GM20000 (cell line): ENCODE data around the gene C1GALT1.

ENCODE experiments used
- DNase-seq: peaks from one replicate; pipeline ENCODE4 v3.0.0; 2012; ENCODE audit warnings: low spot score
- CTCF ChIP-seq: IDR thresholded peaks from 2 replicates; pipeline ENCODE4 v1.5.1; 2012; ENCODE audit warnings: mild to moderate bottlenecking, control low read depth; ENCODE audit errors: extremely low read depth, missing control alignments

The C1GALT1 gene

GRCh38 chr7:7223250-7223649 lies 40.9 kb downstream of the C1GALT1 start:
- TF ChIP-seq CTCF = no peak
- DNase-seq = no peak

GRCh38 chr7:7226407-7226806 lies 44.1 kb downstream of the C1GALT1 start:
- TF ChIP-seq CTCF = no peak
- no peak for DNase-seq

GRCh38 chr7:7228472-7228871 lies 46.1 kb downstream of the C1GALT1 start:
- no peak for TF ChIP-seq CTCF
- no peak for DNase-seq

GRCh38 chr7:7228967-7229366 lies 46.6 kb downstream of the C1GALT1 start:
- no peak for TF ChIP-seq CTCF
- DNase-seq = no peak

GRCh38 chr7:7231000-7231399 lies 48.7 kb downstream of the C1GALT1 start:
- DNase-seq = no peak

GRCh38 chr7:7231865-7232264 lies 49.5 kb downstream of the C1GALT1 start:
- DNase-seq = no peak
- no peak for TF ChIP-seq CTCF

More at GRCh38 chr7:7231000-7231399, 48.7 kb downstream of the C1GALT1 start:
- TF ChIP-seq CTCF = no peak

GRCh38 chr7:7235347-7235746 lies 53.0 kb downstream of the C1GALT1 start:
- DNase-seq = no peak
- no peak for TF ChIP-seq CTCF
